Gastroesophageal sphincter (tissue), 4 donors: ENCODE measurements around the gene SLC22A12. TPM values are rescaled to one million over a fixed set of nuclear protein-coding genes. Genes with fewer than 3 reads are reported as not detected.
"Not testable (repeated sequence)": the region's sequence is repeated elsewhere in the genome, so short reads cannot be mapped to it uniquely, and the experiment has no call there.

Experiments
- ATAC-seq: fragments of 150-250 bp; one replicate; pipeline ENCODE4 v1.9.1; 2016; ENCODE audit warnings: mild to moderate bottlenecking, moderate library complexity
- H3K27ac ChIP-seq, 4 donors: fragments of 200-600 bp; sonication (generic) in 3 of 4; 1 replicate in 3 of 4; 2 replicates in 1 of 4; pipeline ENCODE4 v1.5.1; 2016 to 2019
- H3K27me3 ChIP-seq: fragments of 200-600 bp; sonication (generic); one replicate; pipeline ENCODE4 v1.5.1; 2019
- H3K36me3 ChIP-seq, 2 donors: fragments of 200-600 bp; sonication (generic); one replicate each; pipeline ENCODE4 v1.5.1; 2019; ENCODE audit warnings: control low read depth in 1 of 2
- H3K4me1 ChIP-seq, 3 donors: fragments of 200-600 bp; sonication (generic); 1 replicate in 2 of 3; 2 replicates in 1 of 3; pipeline ENCODE4 v1.5.1; 2016 to 2019; ENCODE audit warnings: control low read depth in 2 of 3
- H3K4me3 ChIP-seq, 2 donors: fragments of 200-600 bp; sonication (generic); one replicate each; pipeline ENCODE4 v1.5.1; 2019; ENCODE audit warnings: mild to moderate bottlenecking in 1 of 2, moderate library complexity in 1 of 2
- H3K9me3 ChIP-seq, 3 donors: fragments of 200-600 bp; sonication (generic); one replicate each; pipeline ENCODE4 v1.5.1; 2017 to 2019; ENCODE audit warnings: control low read depth in 2 of 3
- EP300 ChIP-seq: sonication (generic); formaldehyde crosslinking; IDR thresholded peaks from one replicate; pipeline ENCODE4 v1.6.1; 2017; ENCODE audit warnings: antibody characterized with exemption, mild to moderate bottlenecking
- POLR2A ChIP-seq, 2 donors: fragments of 450-650 bp; IDR thresholded peaks; one replicate each; pipeline ENCODE4 v1.6.1; 2017; ENCODE audit warnings: antibody characterized with exemption in 2 of 2, mild to moderate bottlenecking in 2 of 2, moderate library complexity in 1 of 2
- POLR2AphosphoS5 ChIP-seq: sonication (generic); formaldehyde crosslinking; IDR thresholded peaks from one replicate; pipeline ENCODE4 v1.6.1; 2017; ENCODE audit warnings: antibody characterized with exemption
- WGBS, 2 donors: methylation state at CpG; one replicate each; pipeline ENCODE4 v1.1.5; 2018; ENCODE audit warnings: low coverage in 1 of 2; 5-methylcytosine and 5-hydroxymethylcytosine counted together
- total RNA-seq, 4 donors: library from RNA; depleted of rRNA; stranded (reverse); fragments of >200 nt; gene quantifications; one replicate each; pipeline ENCODE4 v1.1.0, GENCODE V29; 2016
- TF ChIP-seq, protein P1 (sequence below), 4 experiments: fragments of 200-600 bp in 2 of 4; fragments of 450-650 bp in 2 of 4; sonication (generic) in 1 of 4; IDR thresholded peaks; one replicate each; pipeline ENCODE4 v1.5.1; 2017 to 2019; ENCODE audit warnings: antibody characterized with exemption in 4 of 4, mild to moderate bottlenecking in 2 of 4, moderate library complexity in 2 of 4

Gene SLC22A12
- total RNA-seq, 4 donors from 2014 or later = not detected

DNA sequence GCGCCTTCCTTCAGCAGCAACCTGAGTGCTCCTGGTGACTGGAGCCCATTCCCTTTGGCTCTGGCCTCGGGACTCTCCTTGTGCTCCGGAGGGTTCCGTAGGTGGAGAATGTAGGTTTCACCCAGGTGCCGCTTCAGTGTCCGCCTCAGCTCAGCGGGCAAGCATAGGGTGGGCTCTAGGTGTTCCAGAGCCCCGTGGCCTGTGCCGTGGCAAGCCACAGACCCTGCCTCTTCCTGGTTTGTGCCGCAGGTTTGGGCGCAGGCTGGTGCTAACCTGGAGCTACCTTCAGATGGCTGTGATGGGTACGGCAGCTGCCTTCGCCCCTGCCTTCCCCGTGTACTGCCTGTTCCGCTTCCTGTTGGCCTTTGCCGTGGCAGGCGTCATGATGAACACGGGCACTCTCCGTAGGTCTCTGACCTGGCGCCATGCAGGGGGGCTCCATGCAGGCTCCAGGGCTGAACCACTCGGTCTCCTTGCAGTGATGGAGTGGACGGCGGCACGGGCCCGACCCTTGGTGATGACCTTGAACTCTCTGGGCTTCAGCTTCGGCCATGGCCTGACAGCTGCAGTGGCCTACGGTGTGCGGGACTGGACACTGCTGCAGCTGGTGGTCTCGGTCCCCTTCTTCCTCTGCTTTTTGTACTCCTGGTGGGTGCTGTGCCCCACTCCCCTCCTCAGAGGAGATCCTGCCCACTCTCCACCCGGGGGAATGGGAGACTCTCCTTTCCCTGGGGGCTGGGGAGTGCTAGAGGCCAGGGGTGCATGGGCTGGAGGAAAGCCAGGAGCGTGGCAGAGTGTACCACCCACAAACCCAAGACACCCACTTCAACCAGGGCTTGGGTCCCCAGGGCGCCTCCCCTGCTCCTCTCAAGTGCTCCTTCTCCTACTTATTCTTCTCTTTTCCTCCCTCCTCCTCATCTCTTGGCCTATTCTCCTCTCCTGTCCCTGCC, 2.4 kb downstream of the SLC22A12 start:
- Histone ChIP-seq H3K27me3 (no peaks in the 10 kb centered on the region), H3K4me3 (no peak overlapping the region), H3K9me3 (peaks cover 0 to 12% (median 0%) of the 10 kb centered on the region in 3 donors), H3K36me3 (no peaks in the 10 kb centered on the region), H3K4me1 (no peaks in the 10 kb centered on the region), H3K27ac (no peak overlapping the region)
- WGBS, 2 donors = 81 to 83% methylated on average over 2 to 3 of the region's 32 CpGs
- TF ChIP-seq, protein P1, sequence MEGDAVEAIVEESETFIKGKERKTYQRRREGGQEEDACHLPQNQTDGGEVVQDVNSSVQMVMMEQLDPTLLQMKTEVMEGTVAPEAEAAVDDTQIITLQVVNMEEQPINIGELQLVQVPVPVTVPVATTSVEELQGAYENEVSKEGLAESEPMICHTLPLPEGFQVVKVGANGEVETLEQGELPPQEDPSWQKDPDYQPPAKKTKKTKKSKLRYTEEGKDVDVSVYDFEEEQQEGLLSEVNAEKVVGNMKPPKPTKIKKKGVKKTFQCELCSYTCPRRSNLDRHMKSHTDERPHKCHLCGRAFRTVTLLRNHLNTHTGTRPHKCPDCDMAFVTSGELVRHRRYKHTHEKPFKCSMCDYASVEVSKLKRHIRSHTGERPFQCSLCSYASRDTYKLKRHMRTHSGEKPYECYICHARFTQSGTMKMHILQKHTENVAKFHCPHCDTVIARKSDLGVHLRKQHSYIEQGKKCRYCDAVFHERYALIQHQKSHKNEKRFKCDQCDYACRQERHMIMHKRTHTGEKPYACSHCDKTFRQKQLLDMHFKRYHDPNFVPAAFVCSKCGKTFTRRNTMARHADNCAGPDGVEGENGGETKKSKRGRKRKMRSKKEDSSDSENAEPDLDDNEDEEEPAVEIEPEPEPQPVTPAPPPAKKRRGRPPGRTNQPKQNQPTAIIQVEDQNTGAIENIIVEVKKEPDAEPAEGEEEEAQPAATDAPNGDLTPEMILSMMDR (IDR thresholded peaks at IDR 0.05) = no peak
- TF ChIP-seq POLR2A (IDR thresholded peaks at IDR 0.05) (no peak), EP300 (no peak), POLR2AphosphoS5 (no peak)
- no peak for ATAC-seq

DNA sequence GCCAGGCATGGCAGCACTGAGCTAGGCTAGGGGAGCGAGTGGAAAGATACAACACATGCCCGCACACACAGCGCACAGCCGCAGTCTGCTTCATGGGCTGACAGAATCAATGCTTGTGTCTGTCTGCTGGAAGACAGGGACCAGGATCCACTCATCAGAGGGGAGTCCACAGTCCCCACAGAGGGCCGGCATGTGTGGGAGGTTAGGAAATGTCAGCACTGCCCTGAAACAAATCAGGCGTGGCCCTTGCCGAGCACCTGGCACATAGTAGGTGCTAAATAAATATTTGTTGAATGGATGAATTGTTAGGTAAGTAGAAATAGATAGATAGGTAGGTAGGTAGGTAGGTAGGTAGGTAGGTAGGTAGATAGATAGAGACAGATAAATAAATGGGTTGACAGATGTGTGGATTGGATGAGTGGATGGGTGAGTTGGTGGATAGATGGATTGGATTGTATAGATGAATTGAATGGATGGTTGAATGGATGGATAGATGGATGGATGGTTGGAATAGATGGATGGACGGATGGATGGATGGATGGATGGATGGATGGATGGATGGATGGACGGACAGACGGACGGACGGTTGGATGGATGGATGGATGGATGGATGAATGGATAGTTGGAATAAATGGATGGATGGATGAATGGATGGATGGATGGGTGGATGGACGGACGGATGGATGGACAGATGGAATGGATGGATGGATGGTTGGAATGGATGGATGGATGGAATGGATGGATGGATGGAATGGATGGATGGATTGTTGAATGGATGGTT, 3.3 kb downstream of the SLC22A12 start:
- TF ChIP-seq POLR2AphosphoS5 (no peak), POLR2A (IDR thresholded peaks at IDR 0.05) (no peak), EP300 (no peak)
- TF ChIP-seq, protein P1 (IDR thresholded peaks at IDR 0.05) = no peak
- 86 to 90% methylated on average over 7 to 9 of the region's 14 CpGs for WGBS, 2 donors
- no peaks in the 10 kb centered on the region for H3K4me1 ChIP-seq
- H3K36me3 ChIP-seq = no peaks in the 10 kb centered on the region
- peaks cover 0 to 3% (median 0%) of the 10 kb centered on the region in 3 donors for H3K9me3 ChIP-seq
- no peak for ATAC-seq
- H3K4me3 ChIP-seq = no peak overlapping the region
- no peak overlapping the region for H3K27ac ChIP-seq
- H3K27me3 ChIP-seq = no peaks in the 10 kb centered on the region

DNA sequence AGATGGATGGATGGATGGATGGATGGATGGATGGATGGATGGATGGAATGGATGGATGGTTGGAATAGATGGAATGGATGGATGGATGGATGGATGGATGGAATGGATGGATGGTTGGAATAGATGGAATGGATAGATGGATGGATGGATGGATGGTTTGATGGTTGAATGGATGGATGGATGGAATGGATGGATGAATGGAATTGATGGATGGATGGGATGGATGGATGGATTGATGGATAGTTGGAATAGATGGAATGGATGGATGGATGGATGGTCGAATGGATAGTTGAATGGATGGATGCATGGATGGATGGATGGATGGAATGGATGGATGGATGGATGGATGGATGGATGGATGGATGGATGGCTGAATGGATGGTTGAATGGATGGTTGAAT, 4.9 kb downstream of the SLC22A12 start:
- not testable (repeated sequence) for ATAC-seq, H3K27ac ChIP-seq, H3K4me3 ChIP-seq, H3K4me1 ChIP-seq, H3K9me3 ChIP-seq, H3K27me3 ChIP-seq, H3K36me3 ChIP-seq
- 69 to 72% methylated on average over 1 of the region's 1 CpG for WGBS, 2 donors

DNA sequence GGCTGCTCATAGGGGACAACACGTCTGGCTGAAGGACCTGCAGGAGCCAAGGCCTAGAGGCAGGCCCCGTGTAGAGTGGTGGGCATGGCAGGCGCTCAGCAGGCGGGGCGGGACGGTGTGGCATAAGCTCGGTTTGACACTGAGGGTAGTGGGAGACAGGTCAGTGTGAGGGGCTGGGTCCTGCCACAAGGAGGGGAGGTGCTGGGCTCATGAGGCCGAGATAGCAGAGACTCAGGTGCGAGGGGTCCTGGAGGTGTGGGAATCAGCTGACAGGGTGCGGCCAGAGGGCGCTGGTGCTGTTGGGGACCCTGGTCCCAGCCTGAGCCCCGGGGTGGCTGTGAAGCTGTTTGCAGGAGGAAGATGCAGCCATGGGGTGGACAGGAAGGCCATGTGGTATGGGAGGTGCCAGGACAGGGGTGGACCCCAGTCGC, 6.7 kb downstream of the SLC22A12 start:
- H3K36me3 ChIP-seq = no peaks in the 10 kb centered on the region
- no peak overlapping the region for H3K4me3 ChIP-seq
- TF ChIP-seq POLR2A (IDR thresholded peaks at IDR 0.05) (no peak), POLR2AphosphoS5 (no peak), EP300 (no peak)
- TF ChIP-seq, protein P1 (IDR thresholded peaks at IDR 0.05) = no peak
- WGBS, 2 donors = 74% methylated on average over 8 of the region's 13 CpGs; no CpG with 5 or more reads in 1 of the 2 donors
- no peaks in the 10 kb centered on the region for H3K4me1 ChIP-seq
- H3K27me3 ChIP-seq = no peaks in the 10 kb centered on the region
- H3K27ac ChIP-seq = no peak overlapping the region
- no peak for ATAC-seq
- no peaks in the 10 kb centered on the region for H3K9me3 ChIP-seq

DNA sequence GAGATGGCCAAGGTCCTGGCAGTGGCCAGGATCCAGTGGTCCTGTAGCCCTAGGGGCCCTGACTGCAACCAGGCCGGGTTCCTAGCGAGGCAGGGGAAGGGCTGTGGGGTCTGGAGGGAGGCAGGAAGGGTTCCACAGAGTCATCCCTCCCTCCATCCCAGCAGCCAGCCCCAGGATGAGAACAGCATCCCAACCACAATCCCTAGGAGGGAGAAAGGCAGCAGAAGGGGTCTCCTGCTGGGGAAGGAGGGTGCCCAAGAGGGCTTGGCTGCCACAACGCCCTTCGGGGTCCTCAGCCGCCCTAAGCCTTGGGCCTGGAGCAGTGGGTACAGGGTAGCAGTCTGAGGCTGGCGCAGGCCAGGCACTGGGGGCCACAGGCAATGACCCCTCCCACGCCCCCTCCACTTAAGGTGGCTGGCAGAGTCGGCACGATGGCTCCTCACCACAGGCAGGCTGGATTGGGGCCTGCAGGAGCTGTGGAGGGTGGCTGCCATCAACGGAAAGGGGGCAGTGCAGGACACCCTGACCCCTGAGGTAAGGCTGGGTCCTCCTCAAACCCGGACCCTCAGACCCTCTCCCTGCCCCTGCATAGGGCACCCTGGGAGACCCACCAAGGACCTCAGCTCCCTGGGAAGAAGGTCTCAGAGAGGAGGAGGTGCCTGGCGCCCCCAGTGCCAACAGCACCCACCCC, 7.2 kb downstream of the SLC22A12 start:
- no peaks in the 10 kb centered on the region for H3K9me3 ChIP-seq
- H3K36me3 ChIP-seq = no peaks in the 10 kb centered on the region
- TF ChIP-seq POLR2AphosphoS5 = no peak
- TF ChIP-seq, protein P1 (IDR thresholded peaks at IDR 0.05) = no peak
- TF ChIP-seq EP300 = no peak
- TF ChIP-seq POLR2A (IDR thresholded peaks at IDR 0.05) = no peak
- no peak overlapping the region for H3K27ac ChIP-seq
- H3K4me1 ChIP-seq = no peaks in the 10 kb centered on the region
- H3K27me3 ChIP-seq = no peaks in the 10 kb centered on the region
- ATAC-seq = no peak
- WGBS, 2 donors = 93% methylated on average over 3 of the region's 12 CpGs; no CpG with 5 or more reads in 1 of the 2 donors
- H3K4me3 ChIP-seq = no peak overlapping the region
